Erythroblast (primary cell): Measurements from ENCODE around the gene GP5.

Source experiments
- DNase-seq, 2 experiments: peaks; one replicate each; lab custom pipeline; 2025; lab: John Stamatoyannopoulos, UW
- GATA1 ChIP-seq: IDR thresholded peaks from 2 replicates; pipeline ENCODE4 v1.6.1; 2011; ENCODE audit warnings: low read depth, mild to moderate bottlenecking, control low read depth, low read length, moderate library complexity
- POLR2A ChIP-seq: IDR thresholded peaks from 2 replicates; pipeline ENCODE4 v1.6.1; 2011; ENCODE audit warnings: mild to moderate bottlenecking, low read length

The GP5 gene

DNA sequence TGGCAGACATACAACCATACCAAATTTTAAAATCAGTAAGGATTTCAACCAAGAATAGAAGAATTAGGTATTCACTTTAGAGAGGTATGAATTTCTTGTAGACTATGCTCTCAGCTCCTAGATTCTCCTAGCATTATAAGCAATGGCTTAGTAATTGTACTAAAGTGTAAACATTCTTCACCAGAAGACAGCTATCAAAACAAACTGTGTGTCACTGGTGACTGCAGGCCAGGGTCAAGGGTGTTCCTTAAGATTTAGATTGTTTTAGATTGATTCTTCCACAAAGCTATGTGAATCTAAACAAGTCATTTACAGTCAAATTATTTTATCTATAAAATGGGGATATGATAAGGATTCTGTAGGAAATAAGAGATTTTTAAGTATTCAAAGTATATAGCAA, 23.1 kb upstream of the GP5 start:
- DNase-seq, result no peak
- TF ChIP-seq GATA1 (no peak), POLR2A (no peak)

DNA sequence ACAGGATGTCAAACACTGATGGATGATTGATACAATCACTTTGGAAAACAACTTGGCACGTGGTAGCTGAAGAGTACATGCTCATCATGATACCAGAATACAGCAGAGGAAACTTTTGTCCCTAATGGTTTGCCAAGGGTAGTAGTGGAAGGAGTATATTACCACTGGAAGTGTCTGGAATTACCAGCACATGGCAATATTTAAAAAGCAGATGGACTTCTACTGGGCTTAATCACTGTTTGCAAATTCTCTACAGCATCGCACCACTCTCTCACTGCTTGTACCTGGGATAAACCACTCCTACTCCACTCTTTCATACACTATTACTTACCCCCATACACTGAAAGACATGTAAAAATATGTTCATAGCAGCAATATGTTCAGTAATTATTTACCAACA, 19.6 kb upstream of the GP5 start:
- no peak for DNase-seq
- TF ChIP-seq GATA1, result no peak
- TF ChIP-seq POLR2A, result no peak

GRCh38 chr3:194407423-194407822, 8.4 kb upstream of the GP5 start:
- no peak for TF ChIP-seq GATA1
- no peak for TF ChIP-seq POLR2A
- no peak for DNase-seq

DNA sequence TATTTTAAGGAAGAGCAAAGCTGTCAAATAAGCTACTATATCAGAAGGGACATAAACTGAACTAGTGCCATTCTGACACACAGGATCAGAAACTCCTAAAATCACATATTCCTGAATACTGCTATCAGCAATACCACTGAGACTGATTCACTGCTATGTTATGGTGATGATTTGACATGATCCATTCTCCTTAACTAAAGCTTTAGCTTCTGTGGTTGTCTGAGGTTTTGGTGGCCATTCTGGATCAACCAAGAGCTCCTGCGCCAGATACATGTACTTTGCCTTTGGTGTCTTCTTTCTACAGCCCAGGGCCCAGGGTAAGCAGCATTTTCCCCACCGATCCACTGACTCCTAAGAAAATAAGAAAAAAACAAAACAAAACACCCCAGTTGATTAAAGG, 6.7 kb upstream of the GP5 start:
- DNase-seq, result no peak
- TF ChIP-seq POLR2A (no peak), GATA1 (no peak)

DNA sequence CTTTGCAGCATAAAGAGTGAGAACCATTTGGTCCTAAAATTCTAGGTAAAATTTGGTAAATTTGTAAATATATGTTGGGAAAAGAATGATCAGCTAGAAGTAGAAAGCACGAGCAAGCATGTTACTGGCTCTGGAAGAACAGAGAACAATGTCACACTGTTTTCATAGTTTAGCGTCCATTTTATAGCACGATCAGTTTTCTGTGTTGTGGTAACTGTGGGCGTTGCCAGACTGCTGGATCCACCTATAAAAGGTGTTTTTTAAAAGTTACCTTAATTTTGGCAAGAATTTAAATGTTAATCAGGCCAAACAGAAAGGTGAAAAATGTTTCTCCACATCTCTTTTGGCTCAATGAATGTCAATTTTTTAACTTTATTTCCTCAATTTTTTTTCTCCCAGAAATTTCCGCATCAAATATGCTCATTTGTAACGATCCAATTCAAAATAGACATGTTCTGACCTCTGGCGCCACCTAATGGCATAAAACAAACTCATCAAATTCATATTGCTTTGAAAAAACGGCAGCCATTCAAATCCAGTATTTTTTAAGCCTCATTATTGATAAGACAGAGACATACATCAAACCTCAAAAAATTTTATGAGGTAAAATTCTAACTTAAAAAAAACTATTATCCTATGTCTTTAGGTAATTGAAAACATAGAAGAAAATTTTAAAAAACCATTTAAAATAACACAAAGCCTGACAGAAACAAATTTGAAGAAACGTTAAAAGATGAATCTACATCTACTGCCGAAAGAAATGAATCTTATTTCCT, 5.5 kb upstream of the GP5 start:
- peak; percentile 67 to 80 for DNase-seq
- TF ChIP-seq GATA1 (no peak), POLR2A (no peak)

DNA sequence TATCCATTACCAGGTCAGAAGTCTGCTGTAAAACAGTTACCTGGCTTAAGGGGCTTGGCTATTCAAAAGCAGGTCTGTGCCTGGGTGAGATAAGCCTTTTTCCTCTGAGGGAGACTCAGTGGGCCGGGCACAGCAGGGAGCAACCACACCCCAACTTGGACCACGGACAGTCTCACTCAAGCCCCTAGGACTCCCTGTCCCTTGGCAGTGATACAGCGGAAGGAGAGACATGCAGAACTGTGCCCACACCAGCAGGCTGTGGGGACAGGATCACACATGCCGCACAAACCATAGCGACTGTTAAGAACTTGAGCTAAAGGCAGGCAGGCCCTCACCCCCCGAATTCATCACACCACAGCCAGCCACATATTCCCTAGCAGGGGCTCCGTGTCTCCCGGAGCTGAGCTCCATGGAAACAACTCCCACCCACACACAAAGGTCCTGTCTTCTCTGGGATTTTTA, 2.8 kb upstream of the GP5 start:
- DNase-seq, result no peak
- TF ChIP-seq GATA1 (no peak), POLR2A (no peak)

- TF ChIP-seq GATA1, result no peak
- TF ChIP-seq POLR2A, result no peak
- no peak for DNase-seq
Measured at GRCh38 chr3:194401346-194401745, 2.3 kb upstream of the GP5 start.

DNA sequence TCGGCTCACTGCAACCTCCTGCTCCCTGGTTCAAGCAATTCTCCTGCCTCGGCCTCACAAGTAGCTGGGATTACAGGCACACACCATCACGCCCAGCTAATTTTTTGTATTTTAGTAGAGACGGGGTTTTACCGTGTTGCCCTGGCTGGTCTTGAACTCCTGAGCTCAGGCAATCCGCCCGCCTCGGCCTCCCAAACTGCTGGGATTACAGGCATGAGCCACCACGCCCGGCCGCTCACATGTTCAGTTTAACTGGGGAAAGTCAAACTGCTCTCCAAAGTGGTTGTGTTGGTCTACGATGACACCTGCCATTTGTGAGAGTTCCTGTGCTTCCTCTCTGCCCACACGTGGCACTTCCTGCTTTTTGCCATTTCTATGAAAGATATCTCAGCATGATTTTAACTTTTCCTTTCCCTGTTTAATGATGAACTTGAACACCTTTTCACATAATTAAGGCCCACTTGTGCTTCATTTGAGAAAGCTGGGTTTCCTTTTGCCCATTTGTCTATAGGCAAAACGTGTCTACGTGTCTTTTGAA, 877 bp upstream of the GP5 start:
- TF ChIP-seq GATA1, result no peak
- DNase-seq, result no peak

DNA sequence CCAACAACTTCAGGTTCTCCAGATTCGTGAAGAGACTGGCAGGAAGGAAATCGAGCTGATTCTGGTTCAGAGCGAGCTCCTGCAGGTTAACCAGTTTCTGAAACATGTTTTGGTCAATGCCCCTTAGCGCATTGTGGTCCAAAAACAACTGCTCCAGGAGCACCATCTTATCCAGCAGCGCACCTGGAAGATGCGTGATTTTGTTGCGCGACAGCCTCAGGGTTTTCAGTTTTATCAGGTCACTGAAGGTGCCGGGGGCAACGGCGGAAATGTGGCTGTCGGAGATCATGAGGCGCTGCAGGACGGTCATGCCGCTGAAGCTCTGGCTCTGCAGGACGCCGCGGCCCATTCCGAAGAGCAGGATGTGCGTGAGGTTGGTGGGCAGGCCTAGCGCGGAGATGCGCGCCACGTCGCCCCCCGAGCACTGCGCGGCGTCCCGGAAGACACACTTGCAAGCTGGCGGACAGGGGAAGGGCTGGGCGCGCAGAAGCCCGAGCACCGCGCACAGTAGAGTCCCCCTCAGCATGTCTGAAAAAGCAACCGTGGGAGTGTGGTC, 1.2 kb downstream of the GP5 start:
- DNase-seq, result peak in 1 of 2 experiments; percentile 43
- TF ChIP-seq POLR2A (no peak), GATA1 (no peak)

GRCh38 chr3:194396859-194397756, 2.0 kb downstream of the GP5 start:
- TF ChIP-seq POLR2A (no peak), GATA1 (no peak)
- DNase-seq, result no peak

DNA sequence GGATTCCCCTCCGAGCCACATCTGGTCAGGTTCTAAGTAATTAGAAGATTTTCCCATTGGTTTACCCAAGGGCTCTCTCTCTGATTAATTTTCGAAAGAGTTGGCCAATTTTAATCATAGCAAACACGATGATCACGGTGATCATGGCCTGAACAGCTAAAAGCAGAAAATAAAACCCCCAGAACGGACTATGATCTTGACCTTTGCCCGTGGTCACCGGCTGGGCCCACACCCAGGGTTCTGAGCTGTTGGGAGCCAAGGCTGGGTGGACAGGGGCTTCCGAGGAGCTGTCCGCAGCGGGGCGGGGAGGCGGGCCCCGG, 2.6 kb downstream of the GP5 start:
- TF ChIP-seq GATA1 (no peak), POLR2A (no peak)
- DNase-seq, result no peak

- no peak for DNase-seq
- no peak for TF ChIP-seq POLR2A
- TF ChIP-seq GATA1, result no peak
Measured at GRCh38 chr3:194395778-194396538, 3.1 kb downstream of the GP5 start.

DNA sequence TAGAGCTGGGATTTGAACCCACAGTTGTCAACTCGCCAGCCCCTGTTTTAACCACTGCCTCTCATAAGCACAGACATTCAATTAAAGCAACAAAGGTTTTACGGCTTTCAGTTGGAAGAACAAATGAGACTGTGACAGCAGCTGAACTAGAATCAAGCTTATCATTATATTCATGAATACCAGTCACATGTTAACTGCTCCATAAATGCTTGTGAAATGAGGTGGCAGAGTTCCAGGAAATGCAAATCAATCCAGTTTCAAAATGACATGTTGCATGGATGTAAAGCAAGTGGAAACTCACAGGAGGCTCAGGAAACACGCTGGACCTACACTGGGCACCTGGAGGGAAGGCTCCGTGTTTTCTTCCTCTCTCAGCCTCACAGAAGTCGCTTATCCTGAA, 3.9 kb downstream of the GP5 start:
- no peak for DNase-seq
- TF ChIP-seq GATA1 (no peak), POLR2A (no peak)

GRCh38 chr3:194392576-194392975, 6.5 kb downstream of the GP5 start:
- DNase-seq, result no peak

More at GRCh38 chr3:194392576-194392975, 6.5 kb downstream of the GP5 start:
- TF ChIP-seq POLR2A, result no peak
- TF ChIP-seq GATA1, result no peak
